ENCODE data around the gene SMIM38.

DNA sequence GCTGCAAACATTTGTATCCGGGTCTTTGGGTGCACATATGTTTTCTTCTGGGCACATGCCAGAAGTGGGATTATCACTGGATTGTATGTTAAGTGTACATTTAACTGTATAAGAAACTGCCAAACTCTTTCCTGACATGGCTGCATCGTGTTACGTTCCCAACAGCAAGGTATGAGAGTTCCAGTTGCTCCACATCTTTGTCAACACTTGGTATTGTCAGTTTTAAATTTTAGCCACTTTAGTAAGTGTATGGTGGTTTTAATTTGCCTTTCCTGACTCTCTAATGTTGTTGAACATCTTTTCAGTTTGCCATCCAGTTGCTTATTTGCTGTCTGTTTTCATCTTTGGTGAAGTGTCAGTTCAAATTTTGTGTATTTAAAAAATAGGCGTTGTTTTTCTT lies 22.5 kb upstream of the SMIM38 start:
- TF ChIP-seq, protein P1, sequence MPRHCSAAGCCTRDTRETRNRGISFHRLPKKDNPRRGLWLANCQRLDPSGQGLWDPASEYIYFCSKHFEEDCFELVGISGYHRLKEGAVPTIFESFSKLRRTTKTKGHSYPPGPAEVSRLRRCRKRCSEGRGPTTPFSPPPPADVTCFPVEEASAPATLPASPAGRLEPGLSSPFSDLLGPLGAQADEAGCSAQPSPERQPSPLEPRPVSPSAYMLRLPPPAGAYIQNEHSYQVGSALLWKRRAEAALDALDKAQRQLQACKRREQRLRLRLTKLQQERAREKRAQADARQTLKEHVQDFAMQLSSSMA (CRISPR knock-in tag; IDR thresholded peaks at IDR 0.05), result no peak
- TF ChIP-seq FOXK2 (conservative IDR thresholded peaks at IDR 0.05 in 1 of 2, IDR thresholded peaks at IDR 0.05 in 1 of 2; ENCODE audit: low read depth in 2 of 2), result no peak
- TF ChIP-seq, protein P2, sequence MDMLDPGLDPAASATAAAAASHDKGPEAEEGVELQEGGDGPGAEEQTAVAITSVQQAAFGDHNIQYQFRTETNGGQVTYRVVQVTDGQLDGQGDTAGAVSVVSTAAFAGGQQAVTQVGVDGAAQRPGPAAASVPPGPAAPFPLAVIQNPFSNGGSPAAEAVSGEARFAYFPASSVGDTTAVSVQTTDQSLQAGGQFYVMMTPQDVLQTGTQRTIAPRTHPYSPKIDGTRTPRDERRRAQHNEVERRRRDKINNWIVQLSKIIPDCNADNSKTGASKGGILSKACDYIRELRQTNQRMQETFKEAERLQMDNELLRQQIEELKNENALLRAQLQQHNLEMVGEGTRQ (CRISPR knock-in tag; IDR thresholded peaks at IDR 0.05), result no peak
- TF ChIP-seq FOXJ3 (CRISPR knock-in tag; IDR thresholded peaks at IDR 0.05), result no peak
- no peak for TF ChIP-seq PCBP1 (IDR thresholded peaks at IDR 0.05; ENCODE audit: low read depth, low read length, poor library complexity, severe bottlenecking)
- TF ChIP-seq, protein P3, sequence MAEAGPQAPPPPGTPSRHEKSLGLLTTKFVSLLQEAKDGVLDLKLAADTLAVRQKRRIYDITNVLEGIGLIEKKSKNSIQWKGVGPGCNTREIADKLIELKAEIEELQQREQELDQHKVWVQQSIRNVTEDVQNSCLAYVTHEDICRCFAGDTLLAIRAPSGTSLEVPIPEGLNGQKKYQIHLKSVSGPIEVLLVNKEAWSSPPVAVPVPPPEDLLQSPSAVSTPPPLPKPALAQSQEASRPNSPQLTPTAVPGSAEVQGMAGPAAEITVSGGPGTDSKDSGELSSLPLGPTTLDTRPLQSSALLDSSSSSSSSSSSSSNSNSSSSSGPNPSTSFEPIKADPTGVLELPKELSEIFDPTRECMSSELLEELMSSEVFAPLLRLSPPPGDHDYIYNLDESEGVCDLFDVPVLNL (CRISPR knock-in tag; IDR thresholded peaks at IDR 0.05; ENCODE audit: low read depth), result no peak
- no peak for TF ChIP-seq SNIP1 (IDR thresholded peaks at IDR 0.05; ENCODE audit: low read depth)
- TF ChIP-seq ZFP36 (IDR thresholded peaks at IDR 0.05; ENCODE audit: low read depth, low read length, partially characterized antibody), result peak; percentile 82
- no peak for TF ChIP-seq SIX5 (IDR thresholded peaks at IDR 0.05; ENCODE audit: borderline replicate concordance in 1 of 2, insufficient read depth in 1 of 2, low read depth in 1 of 2, low read length in 2 of 2)
- TF ChIP-seq FOS (IDR thresholded peaks at IDR 0.05; ENCODE audit: extremely low read depth, insufficient read length), result no peak
- no peak for TF ChIP-seq TBL1XR1 (IDR thresholded peaks at IDR 0.05; ENCODE audit: low read length in 2 of 2)
